Osteocyte (in vitro differentiated cells): ENCODE data around the gene E4F1. TPM values are rescaled to one million over a fixed set of nuclear protein-coding genes. Genes with fewer than 3 reads are reported as not detected.

Source experiments
- DNase-seq: peaks from one replicate; pipeline ENCODE4 v3.0.0; 2021; ENCODE audit warnings: mixed read lengths; ENCODE audit not compliant: unreplicated experiment; ENCODE audit errors: extremely low spot score
- H3K27ac Mint-ChIP-seq: one replicate; pipeline ENCODE4 v1.8.0; 2021; ENCODE audit warnings: mild to moderate bottlenecking, mixed read lengths; ENCODE audit not compliant: unreplicated experiment
- H3K27me3 Mint-ChIP-seq: one replicate; pipeline ENCODE4 v1.8.0; 2021; ENCODE audit warnings: mixed read lengths; ENCODE audit not compliant: unreplicated experiment
- H3K36me3 Mint-ChIP-seq: one replicate; pipeline ENCODE4 v1.8.0; 2021; ENCODE audit warnings: mixed read lengths; ENCODE audit not compliant: unreplicated experiment
- H3K4me1 Mint-ChIP-seq: one replicate; pipeline ENCODE4 v1.8.0; 2021; ENCODE audit warnings: mixed read lengths; ENCODE audit not compliant: unreplicated experiment
- H3K4me3 Mint-ChIP-seq: one replicate; pipeline ENCODE4 v1.8.0; 2021; ENCODE audit warnings: mild to moderate bottlenecking, moderate library complexity, mixed read lengths; ENCODE audit not compliant: unreplicated experiment
- H3K9me3 Mint-ChIP-seq: one replicate; pipeline ENCODE4 v1.8.0; 2021; ENCODE audit warnings: mixed read lengths; ENCODE audit not compliant: unreplicated experiment
- total RNA-seq: library from RNA; stranded (reverse); gene quantifications from 2 replicates; pipeline ENCODE4 v1.2.1, GENCODE V29; 2021
- TF ChIP-seq, protein P1 (sequence below): fragments of 200-600 bp; sonication (generic); IDR thresholded peaks from 2 replicates; pipeline ENCODE4 v1.5.0; 2021; ENCODE audit warnings: antibody characterized with exemption, mild to moderate bottlenecking, moderate library complexity

Gene E4F1
- total RNA-seq, 1 donor from 2014 or later: 26.9 TPM

DNA sequence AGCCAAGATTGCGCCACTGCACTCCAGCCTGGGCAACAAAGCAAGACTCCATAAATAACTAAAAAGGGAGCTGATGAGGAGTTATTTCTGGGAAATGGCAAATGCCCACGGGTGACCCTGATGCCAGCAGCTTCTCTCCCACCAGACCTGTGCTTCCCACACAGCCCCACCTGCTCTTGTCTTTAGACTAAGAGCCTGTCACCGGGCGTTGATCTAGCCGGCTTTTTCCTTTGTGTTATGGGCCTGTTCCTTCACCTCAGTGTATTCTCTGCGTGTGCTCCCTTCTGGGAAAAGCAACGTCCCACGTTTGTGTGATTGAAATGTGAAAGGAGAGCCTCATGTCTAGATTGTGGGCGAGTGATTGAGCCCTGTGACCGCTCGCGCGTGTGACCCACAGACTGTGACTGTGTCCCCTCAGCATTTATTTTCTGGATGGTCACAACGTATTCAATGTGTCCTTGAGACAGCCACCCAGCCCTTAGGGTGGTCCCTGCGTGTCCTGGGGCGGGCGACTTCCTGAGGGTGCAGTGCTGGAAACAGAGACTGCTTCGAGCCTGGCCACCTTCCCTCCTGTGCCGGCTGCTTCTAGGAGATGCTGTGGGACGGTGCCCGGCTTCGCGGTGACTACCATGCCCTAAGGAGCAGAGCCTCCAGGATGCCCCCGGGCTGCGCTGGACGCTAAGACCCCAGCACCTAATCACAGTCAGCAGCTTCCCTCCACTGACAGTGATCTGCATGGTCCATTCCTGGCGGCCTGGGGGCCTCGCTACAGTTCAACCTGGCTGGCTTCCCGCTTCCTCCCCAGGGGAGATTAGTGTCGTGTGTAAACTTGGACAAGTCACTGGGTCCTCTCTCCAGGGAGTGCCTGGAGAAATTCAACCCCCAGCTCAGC lies 52.3 kb downstream of the E4F1 start:
- peaks cover 2% of the 10 kb centered on the region for H3K4me1 Mint-ChIP-seq
- no peaks in the 10 kb centered on the region for H3K9me3 Mint-ChIP-seq
- H3K36me3 Mint-ChIP-seq: no peaks in the 10 kb centered on the region
- TF ChIP-seq, protein P1, sequence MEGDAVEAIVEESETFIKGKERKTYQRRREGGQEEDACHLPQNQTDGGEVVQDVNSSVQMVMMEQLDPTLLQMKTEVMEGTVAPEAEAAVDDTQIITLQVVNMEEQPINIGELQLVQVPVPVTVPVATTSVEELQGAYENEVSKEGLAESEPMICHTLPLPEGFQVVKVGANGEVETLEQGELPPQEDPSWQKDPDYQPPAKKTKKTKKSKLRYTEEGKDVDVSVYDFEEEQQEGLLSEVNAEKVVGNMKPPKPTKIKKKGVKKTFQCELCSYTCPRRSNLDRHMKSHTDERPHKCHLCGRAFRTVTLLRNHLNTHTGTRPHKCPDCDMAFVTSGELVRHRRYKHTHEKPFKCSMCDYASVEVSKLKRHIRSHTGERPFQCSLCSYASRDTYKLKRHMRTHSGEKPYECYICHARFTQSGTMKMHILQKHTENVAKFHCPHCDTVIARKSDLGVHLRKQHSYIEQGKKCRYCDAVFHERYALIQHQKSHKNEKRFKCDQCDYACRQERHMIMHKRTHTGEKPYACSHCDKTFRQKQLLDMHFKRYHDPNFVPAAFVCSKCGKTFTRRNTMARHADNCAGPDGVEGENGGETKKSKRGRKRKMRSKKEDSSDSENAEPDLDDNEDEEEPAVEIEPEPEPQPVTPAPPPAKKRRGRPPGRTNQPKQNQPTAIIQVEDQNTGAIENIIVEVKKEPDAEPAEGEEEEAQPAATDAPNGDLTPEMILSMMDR: no peak
- no peak overlapping the region for H3K4me3 Mint-ChIP-seq
- H3K27me3 Mint-ChIP-seq: no peaks in the 10 kb centered on the region
- no peak for DNase-seq
- H3K27ac Mint-ChIP-seq: no peak overlapping the region

GRCh38 chr16:2276368-2277195 lies 53.2 kb downstream of the E4F1 start:
- Mint-ChIP-seq H3K27me3 (no peaks in the 10 kb centered on the region), H3K9me3 (no peaks in the 10 kb centered on the region), H3K27ac (no peak overlapping the region), H3K4me3 (no peak overlapping the region), H3K36me3 (no peaks in the 10 kb centered on the region), H3K4me1 (no peaks in the 10 kb centered on the region)
- DNase-seq: no peak
- TF ChIP-seq, protein P1: no peak

GRCh38 chr16:2277466-2278271 lies 54.3 kb downstream of the E4F1 start:
- TF ChIP-seq, protein P1: no peak
- Mint-ChIP-seq H3K4me3 (no peak overlapping the region), H3K27ac (no peak overlapping the region), H3K9me3 (no peaks in the 10 kb centered on the region), H3K27me3 (no peaks in the 10 kb centered on the region), H3K4me1 (no peaks in the 10 kb centered on the region), H3K36me3 (no peaks in the 10 kb centered on the region)
- no peak for DNase-seq

DNA sequence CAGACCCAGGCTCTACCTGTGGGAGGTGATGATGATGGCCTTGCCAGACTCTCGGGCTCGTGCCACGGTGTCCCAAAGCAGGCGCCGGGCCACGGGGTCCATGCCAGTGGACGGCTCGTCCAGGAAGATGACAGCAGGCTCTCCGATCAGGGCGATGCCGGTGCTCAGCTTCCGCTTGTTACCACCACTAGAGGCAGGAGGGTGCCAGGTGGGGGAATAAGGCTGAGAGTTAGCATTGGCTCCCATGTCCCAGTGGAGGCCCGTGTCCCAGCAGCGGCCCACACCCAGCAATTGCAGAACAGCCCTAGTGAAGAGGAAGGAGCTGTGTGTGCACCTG lies 54.8 kb downstream of the E4F1 start:
- H3K4me1 Mint-ChIP-seq: no peaks in the 10 kb centered on the region
- no peak overlapping the region for H3K4me3 Mint-ChIP-seq
- no peaks in the 10 kb centered on the region for H3K27me3 Mint-ChIP-seq
- no peak overlapping the region for H3K27ac Mint-ChIP-seq
- H3K9me3 Mint-ChIP-seq: no peaks in the 10 kb centered on the region
- DNase-seq: no peak
- no peaks in the 10 kb centered on the region for H3K36me3 Mint-ChIP-seq
- TF ChIP-seq, protein P1: no peak
